NCI-H128 (cell line): ENCODE measurements around the gene DPM3.
"Not testable (repeated sequence)": the region's sequence is repeated elsewhere in the genome, so short reads cannot be mapped to it uniquely, and the experiment has no call there.

ENCODE experiments used
- DNase-seq: peaks from one replicate; lab custom pipeline; 2025; ENCODE audit not compliant: unreplicated experiment; lab: John Stamatoyannopoulos, UW

Gene DPM3

DNA sequence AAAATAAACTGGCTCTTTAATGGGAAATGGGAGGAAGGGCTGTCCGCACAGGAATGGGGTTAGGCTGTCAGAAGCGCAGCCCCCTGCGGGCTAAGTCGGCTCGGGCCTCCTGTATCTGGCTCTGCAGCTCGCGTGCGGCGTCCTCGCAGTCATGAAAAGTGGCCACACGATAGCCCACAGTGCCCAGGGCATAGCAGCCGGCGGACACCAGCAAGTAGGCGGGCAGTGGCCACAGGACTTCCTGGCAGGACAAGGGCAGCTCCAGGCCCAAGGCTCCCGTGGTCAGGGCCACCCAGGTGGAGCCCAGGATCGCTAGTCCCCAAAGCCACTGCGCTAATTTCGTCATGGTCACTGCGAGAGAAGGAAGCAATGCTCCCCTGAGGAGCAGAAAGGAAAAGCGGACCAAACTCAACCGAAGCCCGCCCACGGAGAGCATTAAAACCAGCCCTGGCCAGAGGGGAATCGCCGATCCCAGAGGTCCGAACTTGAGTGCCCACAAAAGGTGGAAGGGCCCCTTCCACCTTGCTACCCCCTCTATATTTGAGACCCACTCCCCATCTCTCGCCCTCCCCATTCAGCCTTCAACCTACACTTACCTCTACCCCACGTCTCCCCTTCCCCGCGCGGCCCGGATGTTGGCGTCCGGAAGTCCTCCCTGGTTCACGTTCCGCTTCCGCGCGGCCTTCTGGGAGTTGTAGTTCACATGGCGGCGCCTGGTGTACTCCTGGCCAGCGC, at the start of gene DPM3:
DPM3 (minus strand) TSS at position 637 of the 735 bp plus-strand sequence; CDS start at position 346, 291 bp downstream.
- DNase-seq: peak; percentile 67

DNA sequence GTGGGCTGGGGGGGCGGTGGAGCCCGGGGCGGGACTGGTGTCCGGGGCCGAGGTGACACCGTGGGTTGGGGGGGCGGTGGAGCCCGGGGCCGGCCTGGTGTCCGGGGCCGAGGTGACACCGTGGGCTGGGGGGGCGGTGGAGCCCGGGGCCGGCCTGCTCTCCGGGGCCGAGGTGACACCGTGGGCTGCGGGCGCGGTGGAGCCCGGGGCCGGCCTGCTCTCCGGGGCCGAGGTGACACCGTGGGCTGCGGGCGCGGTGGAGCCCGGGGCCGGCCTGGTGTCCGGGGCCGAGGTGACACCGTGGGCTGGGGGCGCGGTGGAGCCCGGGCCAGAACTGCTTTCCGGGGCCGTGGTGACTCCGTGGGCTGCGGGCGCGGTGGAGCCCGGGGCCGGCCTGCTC, 49.6 kb upstream of the DPM3 start:
- not testable (repeated sequence) for DNase-seq

- DNase-seq: no peak
Measured at GRCh38 chr1:155188268-155188667, 47.9 kb upstream of the DPM3 start.

DNA sequence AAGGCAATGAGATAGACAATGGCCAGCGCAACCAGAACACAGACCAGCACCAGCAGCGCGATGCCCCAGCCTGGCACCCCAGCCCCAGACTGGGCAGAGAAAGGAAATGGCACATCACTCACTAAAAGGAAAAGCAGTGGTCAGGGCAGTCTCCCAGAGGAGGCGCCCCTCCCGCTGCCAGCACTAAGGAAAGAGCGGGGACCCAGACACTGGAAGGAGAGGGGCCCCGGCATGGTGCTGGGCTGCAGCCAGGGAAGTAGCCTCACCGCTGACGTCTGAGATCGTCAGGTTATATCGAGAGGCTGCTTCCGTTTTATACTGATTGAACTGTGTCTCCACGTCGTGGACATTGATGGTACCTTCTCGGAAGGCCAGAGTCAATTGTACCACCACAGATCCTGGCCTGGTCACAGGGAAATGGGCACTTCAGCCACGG, 47.1 kb upstream of the DPM3 start:
- DNase-seq: no peak

GRCh38 chr1:155186794-155187455, 46.6 kb upstream of the DPM3 start:
- no peak for DNase-seq

DNA sequence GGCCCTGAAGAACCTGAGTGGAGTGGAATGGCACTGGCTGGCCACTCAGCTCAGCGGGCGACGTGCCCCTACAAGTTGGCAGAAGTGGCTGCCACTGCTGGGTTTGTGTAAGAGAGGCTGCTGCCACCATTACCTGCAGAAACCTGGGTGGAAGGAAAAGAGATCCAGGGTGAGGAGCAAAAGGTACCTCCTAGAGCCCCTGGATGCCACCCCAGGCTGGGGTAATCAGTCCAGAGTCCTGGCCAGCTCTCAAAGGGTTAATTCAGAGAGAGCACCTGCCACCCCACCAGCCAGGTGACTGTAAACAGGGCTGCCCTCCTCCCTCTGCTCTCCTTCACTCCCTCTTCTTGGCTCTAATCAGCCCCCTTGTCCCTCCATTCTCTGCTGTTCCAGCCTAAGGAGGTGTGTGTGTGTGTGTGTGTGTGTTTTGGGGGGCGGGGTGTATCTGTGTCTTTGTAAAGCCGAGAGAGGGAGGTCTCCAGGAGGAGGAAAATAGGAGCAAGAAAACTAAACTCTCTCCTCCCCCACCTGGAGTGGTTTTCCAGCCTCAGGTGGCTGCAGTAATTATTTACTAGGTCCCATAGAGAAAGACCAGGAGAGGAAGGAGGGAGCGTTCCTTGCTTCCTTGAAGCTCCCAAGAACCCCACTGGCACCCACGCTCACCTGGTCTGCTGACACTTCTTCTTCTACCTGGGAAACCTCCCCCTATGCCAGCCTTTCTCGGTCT, 45.9 kb upstream of the DPM3 start:
- no peak for DNase-seq

- no peak for DNase-seq
Measured at GRCh38 chr1:155185783-155186066, 45.4 kb upstream of the DPM3 start.

- DNase-seq: no peak
Measured at GRCh38 chr1:155184835-155185782, 44.8 kb upstream of the DPM3 start.

- DNase-seq: no peak
Measured at GRCh38 chr1:155184351-155184811, 44.0 kb upstream of the DPM3 start.

DNA sequence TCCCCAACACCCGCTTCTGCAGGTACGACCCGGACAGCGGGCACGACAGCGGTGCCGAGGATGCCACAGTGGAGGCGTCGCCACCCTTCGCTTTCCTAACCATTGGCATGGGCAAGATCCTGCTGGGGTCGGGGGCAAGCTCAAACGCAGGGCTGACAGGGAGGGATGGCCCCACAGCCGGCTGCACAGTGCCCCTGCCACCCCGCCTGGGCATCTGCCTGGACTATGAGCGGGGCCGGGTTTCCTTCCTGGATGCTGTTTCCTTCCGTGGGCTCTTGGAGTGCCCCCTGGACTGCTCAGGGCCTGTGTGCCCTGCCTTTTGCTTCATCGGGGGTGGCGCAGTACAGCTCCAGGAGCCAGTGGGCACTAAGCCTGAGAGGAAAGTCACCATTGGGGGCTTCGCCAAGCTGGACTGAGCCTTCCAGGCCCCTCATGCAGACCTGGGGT, 43.5 kb upstream of the DPM3 start:
- no peak for DNase-seq

DNA sequence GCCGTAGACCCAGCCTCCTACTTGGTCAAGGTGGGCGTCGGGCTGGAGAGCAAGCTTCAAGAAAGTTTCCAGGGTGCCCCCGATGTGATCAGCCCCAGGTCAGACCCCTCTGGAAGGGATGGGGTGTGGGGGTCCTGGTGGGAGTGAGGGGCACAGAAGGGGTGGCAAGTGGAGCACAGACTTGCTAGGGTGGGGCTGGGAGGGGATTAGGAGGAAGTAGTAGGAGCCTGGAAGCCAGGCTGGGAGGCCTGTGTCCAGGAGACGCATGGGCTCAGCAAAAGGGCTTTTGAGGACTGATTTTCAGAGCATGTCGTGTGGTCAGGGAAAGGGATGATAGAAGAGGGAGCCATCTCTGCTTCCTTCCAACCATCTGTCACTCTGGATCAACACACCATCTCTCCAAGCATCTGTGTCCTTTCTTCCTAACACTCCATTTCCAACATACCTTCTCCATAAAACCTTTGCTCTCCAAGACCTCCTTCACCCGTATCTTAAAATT, 41.8 kb upstream of the DPM3 start:
- DNase-seq: no peak

DNA sequence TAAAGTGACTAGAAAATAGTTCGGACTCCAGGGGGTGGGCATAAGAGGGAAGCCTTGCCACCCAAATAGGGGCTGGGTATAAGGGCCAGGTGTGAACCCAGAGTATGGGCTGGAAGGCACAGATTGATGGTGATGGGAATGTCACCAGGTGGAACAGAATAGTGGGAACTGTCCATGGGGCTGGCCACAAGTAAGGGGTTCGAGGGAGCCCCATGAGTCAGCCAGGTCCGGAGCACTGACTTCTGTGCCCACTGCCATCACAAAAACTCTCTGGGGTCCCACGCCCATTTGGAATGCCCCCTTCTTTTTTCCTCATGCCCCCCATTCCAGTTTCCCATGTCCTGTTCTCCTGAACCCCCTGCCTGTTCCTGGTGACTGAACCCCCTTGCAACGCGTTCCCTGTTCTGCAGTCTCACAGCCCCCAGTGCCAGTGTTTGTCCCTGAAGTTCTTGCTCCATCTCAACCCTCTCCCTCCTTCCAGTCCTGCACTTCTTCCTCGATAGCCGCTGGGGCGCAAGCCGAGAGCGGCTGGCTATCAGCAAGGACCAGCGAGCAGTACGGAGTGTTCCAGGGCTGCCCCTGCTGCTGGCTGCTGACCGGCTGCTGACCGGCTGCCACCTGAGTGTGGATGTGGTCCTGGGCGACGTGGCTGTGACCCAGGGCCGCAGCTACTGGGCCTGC, 41.2 kb upstream of the DPM3 start:
- DNase-seq: no peak

DNA sequence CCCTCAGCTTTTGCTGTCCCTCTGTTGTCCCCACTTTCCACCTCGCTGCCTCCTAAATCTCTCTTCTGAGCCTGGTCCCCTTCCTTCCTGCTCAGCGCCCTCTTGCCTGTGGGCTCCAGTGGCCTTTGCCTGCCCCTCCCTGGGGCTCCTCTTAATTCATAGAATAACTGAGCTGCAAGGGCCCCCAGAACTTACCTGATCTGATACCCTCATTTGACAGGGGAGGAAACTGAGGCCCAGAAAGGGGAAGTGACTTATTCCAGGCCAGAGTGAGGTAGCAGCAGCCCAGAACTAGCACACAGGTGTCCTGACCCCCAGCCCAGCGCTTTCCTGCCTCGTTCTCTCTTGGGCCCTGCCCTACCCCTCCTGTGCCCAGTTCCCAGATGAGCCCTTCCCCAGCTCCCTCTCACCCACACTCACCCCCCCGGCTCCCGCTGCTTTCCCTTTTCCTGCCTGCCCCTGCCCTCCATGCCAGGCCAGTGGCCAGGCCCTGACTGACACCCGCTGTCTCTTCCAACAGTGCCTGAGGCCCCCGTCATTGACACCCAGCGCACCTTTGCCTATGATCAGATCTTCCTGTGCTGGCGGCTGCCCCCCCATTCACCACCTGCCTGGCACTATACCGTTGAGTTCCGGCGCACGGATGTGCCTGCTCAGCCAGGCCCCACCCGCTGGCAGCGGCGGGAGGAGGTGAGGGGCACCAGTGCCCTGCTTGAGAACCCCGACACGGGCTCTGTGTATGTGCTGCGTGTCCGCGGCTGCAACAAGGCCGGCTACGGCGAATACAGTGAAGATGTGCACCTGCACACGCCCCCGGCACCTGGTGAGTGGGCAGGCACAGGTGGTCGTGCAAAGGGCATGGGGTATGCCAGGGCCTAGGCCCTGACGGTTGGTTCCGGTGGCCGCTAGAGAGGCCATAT, 39.0 kb upstream of the DPM3 start:
- no peak for DNase-seq

DNA sequence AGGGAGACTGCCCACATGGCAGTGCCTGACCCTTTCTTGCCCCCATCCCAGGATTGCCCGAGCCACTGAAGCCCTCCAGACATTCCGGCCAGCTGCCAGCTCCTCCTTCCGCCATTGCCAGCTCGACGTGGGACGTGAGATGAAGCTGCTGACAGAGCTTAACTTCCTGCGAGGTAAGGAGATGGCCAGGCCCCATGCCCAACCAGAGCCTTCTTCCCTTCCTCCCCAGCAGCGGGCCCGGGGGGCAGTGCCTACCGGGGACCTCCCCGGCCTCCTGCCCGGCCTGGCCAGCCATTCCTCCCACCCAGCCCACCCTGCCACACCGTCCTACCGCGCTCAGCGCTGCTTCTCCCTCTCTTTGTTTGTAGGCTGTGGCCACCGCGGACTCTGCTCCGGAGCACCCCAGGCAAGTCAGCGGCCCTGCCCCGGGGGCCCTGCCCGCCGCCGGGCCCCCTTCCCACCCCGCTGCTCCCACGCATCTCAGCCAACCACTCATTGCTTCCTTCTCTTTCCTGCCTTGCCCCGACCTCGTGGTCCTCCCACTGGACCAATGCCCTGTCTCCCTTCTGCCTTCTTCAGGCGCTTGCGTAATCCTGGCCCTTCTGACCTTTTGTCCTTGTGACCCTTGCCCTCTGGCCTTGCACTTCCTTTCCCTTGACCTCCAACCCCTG, 38.2 kb upstream of the DPM3 start:
- DNase-seq: no peak

GRCh38 chr1:155177918-155178281, 37.6 kb upstream of the DPM3 start:
- no peak for DNase-seq

GRCh38 chr1:155177192-155177917, 37.0 kb upstream of the DPM3 start:
- no peak for DNase-seq

- peak; percentile 63 for DNase-seq
Measured at GRCh38 chr1:155176544-155177071, 36.3 kb upstream of the DPM3 start.

GRCh38 chr1:155175927-155176371, 35.6 kb upstream of the DPM3 start:
- DNase-seq: no peak
